Thoracic aorta (tissue), 2 donors: ENCODE data around the gene MAPT. TPM values are rescaled to one million over a fixed set of nuclear protein-coding genes. Genes with fewer than 3 reads are reported as not detected.

ENCODE experiments used
- ATAC-seq: fragments of 150-250 bp; one replicate; pipeline ENCODE4 v1.8.0; 2017; ENCODE audit warnings: low read depth; ENCODE audit not compliant: insufficient number of reproducible peaks, low FRiP score
- DNase-seq: peaks from one replicate; pipeline ENCODE4 v3.0.0-alpha.2; 2020; ENCODE audit warnings: low spot score
- H3K27ac ChIP-seq, 2 donors: fragments of 200-600 bp; sonication (generic); 1 replicate in 1 of 2; 2 replicates in 1 of 2; pipeline ENCODE4 v1.5.1; 2016; ENCODE audit warnings: mild to moderate bottlenecking in 2 of 2, moderate library complexity in 2 of 2
- H3K27me3 ChIP-seq: fragments of 200-600 bp; sonication (generic); replicated peaks from 2 replicates; pipeline ENCODE4 v1.6.0; 2016; ENCODE audit warnings: mild to moderate bottlenecking; ENCODE audit not compliant: insufficient read depth
- H3K36me3 ChIP-seq: fragments of 200-600 bp; sonication (generic); one replicate; pipeline ENCODE4 v1.5.1; 2016
- H3K4me1 ChIP-seq, 2 donors: fragments of 200-600 bp; sonication (generic); 1 replicate in 1 of 2; 2 replicates in 1 of 2; pipeline versions ENCODE4 v1.5.1 to v1.6.0; 2016; ENCODE audit warnings: low read depth in 2 of 2, mild to moderate bottlenecking in 1 of 2; ENCODE audit not compliant: control insufficient read depth in 1 of 2
- H3K4me3 ChIP-seq: fragments of 200-600 bp; sonication (generic); 2 replicates; pipeline ENCODE4 v1.5.1; 2016; ENCODE audit warnings: mild to moderate bottlenecking
- H3K9me3 ChIP-seq: fragments of 200-600 bp; sonication (generic); 2 replicates; pipeline ENCODE4 v1.5.1; 2016
- total RNA-seq, 2 donors: library from RNA; depleted of rRNA; stranded (reverse); fragments of >200 nt; gene quantifications; one replicate each; pipeline versions ENCODE4 v1.1.0 to v1.2.3, GENCODE V29; 2016
- TF ChIP-seq, protein P1 (sequence below): fragments of 200-600 bp; sonication (generic); IDR thresholded peaks from one replicate; pipeline ENCODE4 v1.5.1; 2019; ENCODE audit warnings: antibody characterized with exemption

The MAPT gene
- total RNA-seq, 2 donors from 2014 or later, result 3.1 to 4.6 TPM

DNA sequence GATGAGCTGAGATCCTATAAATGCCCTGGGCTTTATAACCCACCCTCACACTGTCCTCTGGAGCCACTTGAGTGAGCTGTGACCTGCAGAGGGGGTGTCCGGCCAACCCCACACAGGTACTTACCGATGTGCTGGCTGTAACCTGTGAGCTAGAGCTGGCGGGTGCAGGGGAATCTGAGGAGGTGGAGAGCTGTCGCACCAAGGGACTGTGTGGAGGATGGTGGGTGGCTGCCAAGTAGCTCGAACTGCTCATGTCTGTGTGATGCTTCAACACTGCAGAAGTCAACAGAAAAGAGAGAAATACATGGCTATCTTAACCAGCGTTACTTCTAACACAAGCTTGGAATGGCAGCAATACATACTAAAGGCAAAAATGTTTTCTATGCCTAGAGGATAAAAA is 144.1 kb downstream of the MAPT start:
- Histone ChIP-seq H3K27ac (no peak overlapping the region), H3K9me3 (no peaks in the 10 kb centered on the region), H3K36me3 (peaks cover 49% of the 10 kb centered on the region), H3K27me3 (no peaks in the 10 kb centered on the region), H3K4me3 (no peak overlapping the region), H3K4me1 (peaks cover 0 to 8% of the 10 kb centered on the region in 2 donors)
- TF ChIP-seq, protein P1, sequence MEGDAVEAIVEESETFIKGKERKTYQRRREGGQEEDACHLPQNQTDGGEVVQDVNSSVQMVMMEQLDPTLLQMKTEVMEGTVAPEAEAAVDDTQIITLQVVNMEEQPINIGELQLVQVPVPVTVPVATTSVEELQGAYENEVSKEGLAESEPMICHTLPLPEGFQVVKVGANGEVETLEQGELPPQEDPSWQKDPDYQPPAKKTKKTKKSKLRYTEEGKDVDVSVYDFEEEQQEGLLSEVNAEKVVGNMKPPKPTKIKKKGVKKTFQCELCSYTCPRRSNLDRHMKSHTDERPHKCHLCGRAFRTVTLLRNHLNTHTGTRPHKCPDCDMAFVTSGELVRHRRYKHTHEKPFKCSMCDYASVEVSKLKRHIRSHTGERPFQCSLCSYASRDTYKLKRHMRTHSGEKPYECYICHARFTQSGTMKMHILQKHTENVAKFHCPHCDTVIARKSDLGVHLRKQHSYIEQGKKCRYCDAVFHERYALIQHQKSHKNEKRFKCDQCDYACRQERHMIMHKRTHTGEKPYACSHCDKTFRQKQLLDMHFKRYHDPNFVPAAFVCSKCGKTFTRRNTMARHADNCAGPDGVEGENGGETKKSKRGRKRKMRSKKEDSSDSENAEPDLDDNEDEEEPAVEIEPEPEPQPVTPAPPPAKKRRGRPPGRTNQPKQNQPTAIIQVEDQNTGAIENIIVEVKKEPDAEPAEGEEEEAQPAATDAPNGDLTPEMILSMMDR, result no peak
- no peak for ATAC-seq
- DNase-seq, result no peak

DNA sequence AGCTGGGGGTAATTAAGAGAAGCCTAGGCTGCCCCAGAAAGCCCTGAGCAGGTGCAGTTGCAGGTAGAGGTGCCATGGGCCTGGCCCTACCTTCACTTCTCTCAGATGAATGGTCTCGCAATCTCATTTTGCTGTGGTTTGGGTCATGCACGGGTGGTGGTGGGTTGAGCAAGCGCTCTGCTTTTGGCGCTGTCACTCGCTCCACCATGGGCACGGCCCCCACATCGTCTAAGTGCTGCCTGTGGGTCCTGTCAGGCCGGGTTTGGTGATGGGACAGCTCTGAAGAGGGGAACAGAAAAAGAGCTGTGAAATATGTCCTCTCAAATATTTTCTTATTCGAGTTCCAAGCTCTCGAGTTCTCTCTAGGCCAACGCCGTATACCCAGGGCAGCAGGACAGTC is 144.6 kb downstream of the MAPT start:
- no peak for ATAC-seq
- DNase-seq, result no peak
- Histone ChIP-seq H3K4me1 (peaks cover 0 to 12% of the 10 kb centered on the region in 2 donors), H3K9me3 (no peaks in the 10 kb centered on the region), H3K27me3 (no peaks in the 10 kb centered on the region), H3K36me3 (peaks cover 44% of the 10 kb centered on the region), H3K27ac (no peak overlapping the region), H3K4me3 (no peak overlapping the region)
- TF ChIP-seq, protein P1, result no peak

DNA sequence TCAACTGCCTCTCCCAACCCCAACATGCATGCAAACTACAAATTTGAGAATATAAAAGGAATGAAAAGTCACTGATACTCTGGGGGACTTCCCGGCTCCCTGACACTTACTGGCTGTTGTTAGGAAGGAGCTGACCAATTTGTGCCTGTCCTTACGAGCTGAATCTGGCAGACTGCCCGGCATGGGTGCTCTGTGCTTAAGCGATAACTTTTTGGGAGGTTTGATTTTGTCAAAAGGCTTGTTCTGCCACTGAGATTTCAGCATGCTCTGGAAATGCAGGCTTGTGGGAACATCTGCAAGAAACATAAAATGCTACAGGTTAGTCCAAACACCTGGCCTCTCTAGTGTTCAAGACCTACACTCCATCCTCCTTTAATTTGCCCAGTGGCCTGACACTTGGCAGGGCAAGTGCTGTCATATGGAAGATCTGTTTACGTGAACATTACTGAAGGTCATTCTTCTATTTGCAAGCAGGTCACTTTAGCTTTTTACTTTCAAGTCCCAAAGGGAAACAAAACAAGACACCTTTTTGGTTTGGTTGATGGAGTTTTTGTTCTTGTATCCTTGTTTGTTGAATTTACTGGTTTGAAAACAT is 145.3 kb downstream of the MAPT start:
- Histone ChIP-seq H3K27ac (no peak overlapping the region), H3K9me3 (no peaks in the 10 kb centered on the region), H3K4me3 (no peak overlapping the region), H3K4me1 (peaks cover 0 to 15% of the 10 kb centered on the region in 2 donors), H3K27me3 (no peaks in the 10 kb centered on the region), H3K36me3 (peaks cover 37% of the 10 kb centered on the region)
- DNase-seq (no peak), ATAC-seq (no peak)
- TF ChIP-seq, protein P1, result no peak

DNA sequence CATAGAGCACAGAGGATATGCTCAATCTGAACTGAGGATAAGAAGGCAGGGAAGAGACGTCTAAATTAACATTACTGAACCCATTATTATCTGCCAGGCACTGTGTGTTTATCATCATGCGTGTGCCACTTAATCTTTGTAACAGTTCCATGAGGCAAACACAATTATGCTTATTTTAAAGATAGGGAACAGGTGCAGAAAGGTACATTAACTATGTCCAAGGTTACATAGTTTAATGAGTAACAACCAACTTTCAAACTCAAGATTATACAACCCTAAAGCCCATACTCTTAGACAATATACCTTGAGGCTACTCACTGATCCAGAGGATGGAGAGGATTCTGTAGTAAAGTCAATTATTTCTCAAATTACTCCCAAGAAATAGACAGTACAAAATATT is 147.9 kb downstream of the MAPT start:
- Histone ChIP-seq H3K4me1 (peaks cover 0 to 15% of the 10 kb centered on the region in 2 donors), H3K36me3 (peaks cover 26% of the 10 kb centered on the region), H3K27me3 (no peaks in the 10 kb centered on the region), H3K27ac (no peak overlapping the region), H3K4me3 (no peak overlapping the region), H3K9me3 (no peaks in the 10 kb centered on the region)
- ATAC-seq (no peak), DNase-seq (no peak)
- TF ChIP-seq, protein P1, result no peak

DNA sequence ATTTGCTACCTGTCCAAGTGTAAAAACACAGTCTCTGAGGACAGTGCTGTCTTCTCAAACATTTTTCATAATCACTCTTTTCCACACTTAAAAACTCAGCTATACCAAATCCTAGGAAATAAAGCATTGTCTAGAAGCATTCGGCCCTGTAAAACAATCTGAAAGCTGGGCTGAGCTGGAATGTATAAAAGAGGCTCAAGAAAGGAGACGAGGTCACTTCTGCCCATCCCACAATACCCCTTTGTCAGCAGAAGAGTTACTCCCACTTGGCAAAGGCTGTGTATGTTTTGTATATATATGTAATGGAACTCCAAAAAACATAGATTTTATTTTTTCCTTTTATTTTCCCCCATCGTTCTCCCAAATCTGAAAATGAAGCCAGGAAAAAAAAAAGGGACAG is 148.6 kb downstream of the MAPT start:
- TF ChIP-seq, protein P1, result no peak
- Histone ChIP-seq H3K27me3 (no peaks in the 10 kb centered on the region), H3K9me3 (no peaks in the 10 kb centered on the region), H3K36me3 (peaks cover 20% of the 10 kb centered on the region), H3K4me3 (no peak overlapping the region), H3K27ac (no peak overlapping the region), H3K4me1 (peaks cover 0 to 15% of the 10 kb centered on the region in 2 donors)
- DNase-seq (no peak), ATAC-seq (no peak)
